SJSA1 (cell line): ENCODE data around the gene ATG7. TPM values are rescaled to one million over a fixed set of nuclear protein-coding genes. Genes with fewer than 3 reads are reported as not detected.
"Not testable (repeated sequence)": the region's sequence is repeated elsewhere in the genome, so short reads cannot be mapped to it uniquely, and the experiment has no call there.

Experiments
- DNase-seq, 2 experiments: peaks; one replicate each; pipeline ENCODE4 v3.0.0-alpha.2; 2015 to 2020; ENCODE audit warnings: low spot score in 2 of 2, low read depth in 1 of 2
- H3K27ac ChIP-seq: fragments of 250-450 bp; sonication (Bioruptor Pico); 2 replicates; pipeline ENCODE4 v1.5.1; 2020; ENCODE audit warnings: mild to moderate bottlenecking, moderate library complexity
- H3K27me3 ChIP-seq: fragments of 250-450 bp; sonication (Bioruptor Pico); replicated peaks from 2 replicates; pipeline ENCODE4 v1.5.1; 2020; ENCODE audit warnings: mild to moderate bottlenecking, moderate library complexity
- H3K36me3 ChIP-seq: fragments of 250-450 bp; sonication (Bioruptor Pico); 2 replicates; pipeline ENCODE4 v1.5.1; 2020; ENCODE audit warnings: mild to moderate bottlenecking
- H3K4me1 ChIP-seq: fragments of 250-450 bp; sonication (Bioruptor Pico); replicated peaks from 2 replicates; pipeline ENCODE4 v1.6.1; 2021; ENCODE audit warnings: mild to moderate bottlenecking
- H3K4me3 ChIP-seq: fragments of 250-450 bp; sonication (Bioruptor Pico); 2 replicates; pipeline ENCODE4 v1.5.1; 2020; ENCODE audit warnings: mild to moderate bottlenecking
- H3K9me3 ChIP-seq: fragments of 250-450 bp; sonication (Bioruptor Pico); replicated peaks from 2 replicates; pipeline ENCODE4 v1.5.1; 2020; ENCODE audit warnings: mild to moderate bottlenecking
- total RNA-seq: library from RNA; depleted of rRNA; stranded (reverse); fragments of >200 nt; shearing (Covaris generic); gene quantifications from 2 replicates; pipeline ENCODE4 v1.2.3, GENCODE V29; 2014

The ATG7 gene
- total RNA-seq, 1 experiment from 2014 or later = 45.2 TPM

- no peaks in the 10 kb centered on the region for H3K27me3 ChIP-seq
- H3K9me3 ChIP-seq = no peaks in the 10 kb centered on the region
- no peak for DNase-seq
- peaks cover 37% of the 10 kb centered on the region for H3K36me3 ChIP-seq
- peak overlapping the region; percentile 99 for H3K27ac ChIP-seq
- peaks cover 49% of the 10 kb centered on the region for H3K4me1 ChIP-seq
- no peak overlapping the region for H3K4me3 ChIP-seq
Observed at GRCh38 chr3:11570251-11570650, 298.1 kb downstream of the ATG7 start.

GRCh38 chr3:11570789-11571495, 298.7 kb downstream of the ATG7 start:
- no peaks in the 10 kb centered on the region for H3K9me3 ChIP-seq
- H3K27ac ChIP-seq = peak overlapping the region; percentile 99
- H3K4me1 ChIP-seq = peaks cover 49% of the 10 kb centered on the region
- peaks cover 30% of the 10 kb centered on the region for H3K36me3 ChIP-seq
- H3K27me3 ChIP-seq = no peaks in the 10 kb centered on the region
- H3K4me3 ChIP-seq = no peak overlapping the region
- DNase-seq = no peak

- H3K4me1 ChIP-seq = peaks cover 38% of the 10 kb centered on the region
- DNase-seq, H3K4me3 ChIP-seq, H3K27ac ChIP-seq, H3K27me3 ChIP-seq, H3K9me3 ChIP-seq: not testable (repeated sequence)
- peaks cover 14% of the 10 kb centered on the region for H3K36me3 ChIP-seq
Observed at GRCh38 chr3:11572660-11573059, 300.5 kb downstream of the ATG7 start.

GRCh38 chr3:11574981-11575669, 302.9 kb downstream of the ATG7 start:
- H3K4me1 ChIP-seq = peaks cover 14% of the 10 kb centered on the region
- no peaks in the 10 kb centered on the region for H3K27me3 ChIP-seq
- peaks cover 17% of the 10 kb centered on the region for H3K36me3 ChIP-seq
- no peak overlapping the region for H3K27ac ChIP-seq
- no peak for DNase-seq
- no peak overlapping the region for H3K4me3 ChIP-seq
- no peaks in the 10 kb centered on the region for H3K9me3 ChIP-seq

GRCh38 chr3:11575677-11576076, 303.5 kb downstream of the ATG7 start:
- Histone ChIP-seq H3K4me1 (peaks cover 14% of the 10 kb centered on the region), H3K36me3 (peaks cover 20% of the 10 kb centered on the region), H3K4me3 (no peak overlapping the region), H3K27me3 (no peaks in the 10 kb centered on the region), H3K27ac (no peak overlapping the region), H3K9me3 (no peaks in the 10 kb centered on the region)
- no peak for DNase-seq

GRCh38 chr3:11576453-11576852, 304.3 kb downstream of the ATG7 start:
- Histone ChIP-seq H3K4me1 (peaks cover 12% of the 10 kb centered on the region), H3K4me3 (no peak overlapping the region), H3K9me3 (no peaks in the 10 kb centered on the region), H3K27ac (no peak overlapping the region), H3K36me3 (peaks cover 20% of the 10 kb centered on the region), H3K27me3 (no peaks in the 10 kb centered on the region)
- DNase-seq = no peak

GRCh38 chr3:11578169-11578568, 306.0 kb downstream of the ATG7 start:
- DNase-seq = no peak
- no peak overlapping the region for H3K4me3 ChIP-seq
- peaks cover 30% of the 10 kb centered on the region for H3K4me1 ChIP-seq

GRCh38 chr3:11580645-11581044, 308.4 kb downstream of the ATG7 start:
- Histone ChIP-seq H3K4me1 (peaks cover 35% of the 10 kb centered on the region), H3K27ac (no peak overlapping the region), H3K27me3 (no peaks in the 10 kb centered on the region), H3K36me3 (peaks cover 9% of the 10 kb centered on the region), H3K4me3 (no peak overlapping the region), H3K9me3 (no peaks in the 10 kb centered on the region)
- DNase-seq = no peak

More at GRCh38 chr3:11578169-11578568, 306.0 kb downstream of the ATG7 start:
- Histone ChIP-seq H3K9me3 (no peaks in the 10 kb centered on the region), H3K27me3 (no peaks in the 10 kb centered on the region), H3K27ac (no peak overlapping the region), H3K36me3 (peaks cover 16% of the 10 kb centered on the region)

GRCh38 chr3:11581237-11582190, 309.3 kb downstream of the ATG7 start:
- Histone ChIP-seq H3K27me3 (no peaks in the 10 kb centered on the region), H3K36me3 (peaks cover 9% of the 10 kb centered on the region), H3K4me1 (peaks cover 35% of the 10 kb centered on the region), H3K4me3 (peak overlapping the region; percentile 16; the same call in 1 of the 2 replicates), H3K27ac (peak overlapping the region; percentile 47; the same call in 1 of the 2 replicates), H3K9me3 (no peaks in the 10 kb centered on the region)
- no peak for DNase-seq

- H3K27ac ChIP-seq = peak overlapping the region; percentile 47; the same call in 1 of the 2 replicates
- peaks cover 35% of the 10 kb centered on the region for H3K4me1 ChIP-seq
- peak overlapping the region; percentile 16; the same call in 1 of the 2 replicates for H3K4me3 ChIP-seq
- no peaks in the 10 kb centered on the region for H3K9me3 ChIP-seq
- H3K27me3 ChIP-seq = no peaks in the 10 kb centered on the region
- H3K36me3 ChIP-seq = peaks cover 12% of the 10 kb centered on the region
- peak; percentile 52 to 63 for DNase-seq
Observed at GRCh38 chr3:11582191-11582968, 310.2 kb downstream of the ATG7 start.

GRCh38 chr3:11583235-11583634, 311.0 kb downstream of the ATG7 start:
- Histone ChIP-seq H3K36me3 (peaks cover 13% of the 10 kb centered on the region), H3K4me3 (no peak overlapping the region), H3K9me3 (no peaks in the 10 kb centered on the region), H3K27ac (no peak overlapping the region), H3K4me1 (peaks cover 35% of the 10 kb centered on the region), H3K27me3 (no peaks in the 10 kb centered on the region)
- DNase-seq = no peak

- Histone ChIP-seq H3K27me3 (no peaks in the 10 kb centered on the region), H3K4me1 (peaks cover 35% of the 10 kb centered on the region), H3K9me3 (no peaks in the 10 kb centered on the region), H3K36me3 (peaks cover 13% of the 10 kb centered on the region), H3K4me3 (no peak overlapping the region), H3K27ac (no peak overlapping the region)
- DNase-seq = no peak
Observed at GRCh38 chr3:11583638-11584046, 311.4 kb downstream of the ATG7 start.

- peaks cover 35% of the 10 kb centered on the region for H3K4me1 ChIP-seq
- no peak overlapping the region for H3K27ac ChIP-seq
Observed at GRCh38 chr3:11584570-11584969, 312.4 kb downstream of the ATG7 start.

More at GRCh38 chr3:11584570-11584969, 312.4 kb downstream of the ATG7 start:
- Histone ChIP-seq H3K27me3 (no peaks in the 10 kb centered on the region), H3K36me3 (peaks cover 18% of the 10 kb centered on the region), H3K9me3 (no peaks in the 10 kb centered on the region), H3K4me3 (no peak overlapping the region)
- DNase-seq = no peak
